Measurements from ENCODE around the gene NEK11.

DNA sequence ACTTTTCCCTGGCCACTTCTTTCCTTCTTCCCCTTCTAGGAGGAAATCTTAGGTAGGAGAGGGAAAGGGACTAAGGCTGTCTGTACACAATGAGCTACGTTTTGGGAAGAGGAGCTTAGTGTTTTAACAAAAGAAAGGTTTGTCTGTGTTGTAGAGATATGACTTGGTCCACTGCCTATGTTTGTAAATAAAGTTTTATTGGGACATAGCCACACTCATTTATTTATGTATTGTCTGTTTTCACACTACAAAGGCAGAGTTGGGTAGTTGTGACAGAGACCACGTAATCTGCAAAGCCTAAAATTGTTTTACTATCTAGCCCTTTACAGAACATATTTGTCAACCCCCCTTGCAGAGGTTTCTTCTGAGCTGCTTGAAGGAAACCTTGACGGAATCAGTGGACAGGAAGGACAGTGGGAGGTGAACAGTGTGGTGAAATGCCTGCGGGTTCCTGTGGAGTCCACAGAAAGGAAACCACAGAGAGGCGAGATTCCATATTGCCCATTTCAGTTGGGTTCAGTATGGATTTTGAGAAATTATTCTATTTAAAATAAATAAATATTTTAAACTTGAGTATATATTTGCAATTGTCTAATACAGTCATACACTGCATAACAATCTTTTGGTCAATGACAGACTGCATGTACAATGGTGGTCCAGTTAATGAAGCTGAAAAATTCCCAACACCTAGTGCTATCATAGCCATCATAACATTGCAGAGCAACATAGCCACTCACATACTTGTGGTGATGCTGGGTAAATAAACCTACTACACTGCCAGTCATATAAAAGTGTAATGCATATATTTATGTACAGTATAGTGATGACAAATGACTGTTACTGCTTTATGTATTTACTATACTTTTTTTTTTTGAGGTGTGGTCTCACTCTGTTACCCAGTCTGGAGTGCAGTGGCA, 197.0 kb downstream of the NEK11 start:
- TF ChIP-seq, protein P1, sequence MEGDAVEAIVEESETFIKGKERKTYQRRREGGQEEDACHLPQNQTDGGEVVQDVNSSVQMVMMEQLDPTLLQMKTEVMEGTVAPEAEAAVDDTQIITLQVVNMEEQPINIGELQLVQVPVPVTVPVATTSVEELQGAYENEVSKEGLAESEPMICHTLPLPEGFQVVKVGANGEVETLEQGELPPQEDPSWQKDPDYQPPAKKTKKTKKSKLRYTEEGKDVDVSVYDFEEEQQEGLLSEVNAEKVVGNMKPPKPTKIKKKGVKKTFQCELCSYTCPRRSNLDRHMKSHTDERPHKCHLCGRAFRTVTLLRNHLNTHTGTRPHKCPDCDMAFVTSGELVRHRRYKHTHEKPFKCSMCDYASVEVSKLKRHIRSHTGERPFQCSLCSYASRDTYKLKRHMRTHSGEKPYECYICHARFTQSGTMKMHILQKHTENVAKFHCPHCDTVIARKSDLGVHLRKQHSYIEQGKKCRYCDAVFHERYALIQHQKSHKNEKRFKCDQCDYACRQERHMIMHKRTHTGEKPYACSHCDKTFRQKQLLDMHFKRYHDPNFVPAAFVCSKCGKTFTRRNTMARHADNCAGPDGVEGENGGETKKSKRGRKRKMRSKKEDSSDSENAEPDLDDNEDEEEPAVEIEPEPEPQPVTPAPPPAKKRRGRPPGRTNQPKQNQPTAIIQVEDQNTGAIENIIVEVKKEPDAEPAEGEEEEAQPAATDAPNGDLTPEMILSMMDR (IDR thresholded peaks at IDR 0.05): no peak
- no peak for TF ChIP-seq POLR2A (IDR thresholded peaks at IDR 0.05)
